HG03521 (cell line): Measurements from ENCODE around the gene NRP2.

Experiments used
- ATAC-seq: cut with Tn5 transposase; IDR thresholded peaks from one replicate; pipeline ENCODE4 v1.9.1; 2021; ENCODE audit warnings: mild to moderate bottlenecking, moderate library complexity; ENCODE audit not compliant: unreplicated experiment

Gene NRP2

GRCh38 chr2:205686056-205686782 is 3.9 kb downstream of the NRP2 start:
- no peak for ATAC-seq

DNA sequence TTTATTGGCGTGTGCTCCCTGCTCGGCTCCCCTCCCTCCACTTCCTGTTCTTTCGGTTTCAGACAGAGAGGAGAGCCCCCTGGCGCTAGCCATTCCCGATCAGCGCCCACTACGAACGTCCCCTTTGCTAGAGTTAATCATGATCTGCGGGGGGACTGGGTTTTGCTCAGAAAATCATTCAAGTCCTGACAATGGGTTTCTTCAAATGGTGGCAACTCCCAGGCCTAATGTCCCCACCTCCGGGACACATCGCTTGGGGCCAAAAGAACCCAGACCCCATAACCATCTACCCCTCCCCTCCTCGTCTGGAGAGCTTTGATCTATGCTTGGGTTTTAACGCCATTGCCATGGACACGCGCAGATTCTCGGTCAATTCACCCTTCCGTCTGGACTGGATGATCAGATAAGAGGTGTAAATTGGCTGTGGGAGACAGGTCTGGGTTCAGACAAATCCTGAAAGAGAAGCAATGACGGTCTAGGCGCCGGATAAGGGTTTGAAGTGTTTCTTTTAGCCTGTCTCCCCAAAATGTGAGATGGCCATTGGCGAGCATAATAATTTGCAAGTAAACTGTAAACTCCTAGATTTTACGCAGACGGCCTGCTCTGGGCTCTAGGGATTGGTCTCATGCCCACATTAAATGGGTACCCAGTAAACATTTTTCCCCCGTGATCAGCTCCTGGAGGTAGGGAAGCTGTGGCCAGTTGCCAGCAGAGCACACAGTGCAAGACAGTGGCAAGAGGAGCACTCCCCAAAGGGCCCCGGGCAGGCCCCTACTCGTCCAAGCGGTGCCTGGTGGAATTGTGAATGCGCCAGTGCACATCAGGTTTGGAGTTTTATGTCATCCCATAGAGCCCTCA is 4.7 kb downstream of the NRP2 start:
- no peak for ATAC-seq

DNA sequence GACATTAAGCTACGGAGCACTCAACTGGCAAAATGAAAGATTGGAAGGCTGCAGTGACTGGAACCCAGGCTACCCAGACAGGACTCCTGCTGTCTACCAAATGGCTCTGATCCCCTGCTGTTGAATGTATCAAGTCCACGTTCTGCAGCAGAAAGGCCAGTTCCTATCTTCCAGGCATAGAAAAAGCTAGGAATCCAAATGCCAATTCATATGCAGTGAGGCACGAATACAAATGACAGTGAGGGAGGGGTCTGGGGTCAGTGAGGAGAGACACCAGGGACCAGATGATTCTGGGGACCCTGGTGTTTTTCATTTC is 5.3 kb downstream of the NRP2 start:
- no peak for ATAC-seq

- ATAC-seq = no peak
Observed at GRCh38 chr2:205688417-205689200, 6.3 kb downstream of the NRP2 start.

GRCh38 chr2:205689820-205690219 is 7.5 kb downstream of the NRP2 start:
- ATAC-seq = no peak

- ATAC-seq = no peak
Observed at GRCh38 chr2:205692104-205692503, 9.8 kb downstream of the NRP2 start.

DNA sequence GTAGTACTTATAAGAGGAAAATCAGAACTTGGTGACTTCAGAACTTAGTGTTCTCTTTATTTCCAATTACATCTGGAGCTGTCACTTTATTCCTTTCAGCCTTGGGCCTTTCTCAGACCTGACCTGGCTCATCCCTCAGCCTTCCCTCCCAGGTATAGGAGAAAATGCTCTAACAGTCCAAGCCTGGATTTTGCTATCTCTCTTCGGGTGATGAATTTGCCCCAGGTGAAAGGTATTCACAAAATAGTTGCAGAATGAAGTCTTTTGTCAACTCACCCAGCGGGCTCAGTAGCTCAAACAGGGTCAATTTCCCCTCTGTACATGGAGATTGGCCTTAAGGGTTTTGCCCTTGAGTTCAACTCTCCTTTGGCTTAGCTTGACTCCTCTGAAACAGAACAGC is 12.0 kb downstream of the NRP2 start:
- no peak for ATAC-seq

- ATAC-seq = no peak
Observed at GRCh38 chr2:205695460-205695991, 13.2 kb downstream of the NRP2 start.

GRCh38 chr2:205696331-205696926 is 14.1 kb downstream of the NRP2 start:
- no peak for ATAC-seq

DNA sequence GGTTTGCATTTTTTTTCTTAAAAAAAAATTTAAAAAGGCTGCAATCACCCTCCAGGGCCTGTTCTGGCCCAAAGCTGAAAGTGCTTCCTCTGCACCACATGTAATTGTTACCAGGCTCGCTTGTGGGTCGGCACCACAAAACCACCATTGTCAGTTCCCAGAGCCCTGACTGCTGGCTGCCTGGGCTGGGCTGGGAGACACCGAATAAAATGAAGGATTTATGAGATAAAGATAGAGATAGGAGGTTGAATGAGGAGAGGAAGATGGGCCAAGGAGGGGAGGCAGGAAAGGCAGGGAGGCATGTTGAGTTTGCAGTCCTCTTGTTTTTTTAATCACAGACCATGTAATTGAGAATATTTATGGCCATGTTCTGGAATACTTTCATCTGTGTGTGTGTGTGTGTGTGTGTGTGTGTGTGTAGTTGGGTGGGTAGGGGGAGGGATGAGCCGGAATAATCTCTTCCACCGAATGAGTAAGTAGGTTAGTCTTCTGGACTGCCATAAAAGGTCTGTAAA is 14.7 kb downstream of the NRP2 start:
- no peak for ATAC-seq

DNA sequence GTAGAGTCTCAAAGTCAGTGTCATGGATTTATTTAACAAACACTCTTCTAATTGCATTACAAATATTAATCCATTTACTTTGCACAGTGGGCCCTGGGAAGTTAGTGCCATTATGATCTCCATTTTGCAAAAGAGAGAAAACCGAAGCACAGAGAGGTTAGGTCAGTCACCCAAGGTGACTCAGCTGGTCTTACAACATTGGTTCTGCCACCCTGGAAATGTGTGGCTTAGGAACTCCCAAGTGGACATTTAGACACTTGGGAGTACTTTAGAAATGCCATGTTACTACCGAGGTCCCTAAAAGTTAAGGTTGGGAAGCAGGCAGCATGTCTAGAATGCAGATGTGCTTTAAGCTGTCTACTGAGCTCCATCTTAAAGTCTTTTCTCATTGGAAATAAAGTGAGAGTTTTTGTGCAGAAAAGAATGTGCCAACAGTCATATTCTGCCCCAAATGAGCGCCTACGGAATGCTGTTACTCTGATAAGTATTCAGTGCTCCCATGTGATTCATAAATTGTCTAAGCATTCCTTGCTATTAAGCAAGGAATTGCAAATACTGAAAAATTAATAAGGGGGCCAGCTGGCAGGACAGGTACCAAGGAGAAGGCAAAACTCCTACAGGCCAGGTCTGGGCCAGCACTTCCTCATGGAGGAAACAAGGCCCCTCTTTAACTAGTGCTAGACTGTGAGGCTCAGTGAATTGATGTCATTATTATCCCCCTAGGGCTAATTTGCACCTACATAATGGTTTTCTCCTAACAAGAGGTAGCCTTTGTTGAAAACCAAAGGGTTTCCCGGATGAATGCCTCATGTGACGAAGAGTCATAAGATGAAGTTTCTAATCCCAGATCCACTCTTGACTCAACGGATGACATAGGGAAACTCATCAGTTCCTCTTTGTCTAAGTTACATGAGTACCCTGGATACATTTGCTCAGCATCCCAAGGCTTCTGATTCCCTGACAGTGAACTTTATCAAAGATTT is 16.3 kb downstream of the NRP2 start:
- no peak for ATAC-seq

GRCh38 chr2:205699515-205700289 is 17.4 kb downstream of the NRP2 start:
- ATAC-seq = no peak

GRCh38 chr2:205700331-205701132 is 18.2 kb downstream of the NRP2 start:
- ATAC-seq = peak; percentile 58

DNA sequence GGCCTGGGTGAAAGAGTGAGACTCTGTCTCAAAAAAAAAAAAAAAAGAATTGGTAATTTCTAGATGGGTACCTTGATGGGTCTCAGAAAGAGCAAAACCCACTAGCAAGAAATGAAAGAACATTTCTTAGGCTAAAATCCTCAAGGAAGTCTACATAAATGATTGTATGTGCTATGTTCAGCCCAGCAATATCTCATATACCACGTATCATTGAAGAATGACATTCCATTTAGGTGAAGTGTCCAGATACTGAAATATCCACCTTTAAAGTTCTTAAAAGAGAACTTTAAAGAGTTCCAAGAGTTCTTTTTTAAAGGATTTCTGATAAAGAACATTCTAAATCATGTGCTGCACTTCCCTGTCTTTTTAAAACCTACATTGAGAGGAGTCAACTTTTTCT is 19.2 kb downstream of the NRP2 start:
- ATAC-seq = no peak

DNA sequence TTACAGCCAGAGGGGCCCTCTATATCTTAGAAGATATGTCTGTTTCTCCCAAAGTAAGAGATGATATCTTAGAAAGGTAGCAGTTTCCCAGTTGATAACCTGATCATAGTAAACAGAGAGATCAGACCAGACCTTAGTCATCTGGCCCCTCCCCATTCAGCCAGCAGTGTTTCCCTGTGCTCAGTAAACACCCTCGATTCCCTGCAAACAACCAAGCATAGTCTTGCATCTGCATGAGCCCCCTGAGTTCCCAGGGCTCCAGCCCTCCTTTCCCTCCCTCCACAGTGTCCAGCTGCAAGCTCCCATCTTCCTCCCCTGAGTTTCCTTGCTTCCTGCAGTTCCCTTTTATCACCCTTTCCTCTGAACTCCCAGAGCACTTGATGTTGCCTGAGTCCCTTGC is 20.3 kb downstream of the NRP2 start:
- no peak for ATAC-seq

DNA sequence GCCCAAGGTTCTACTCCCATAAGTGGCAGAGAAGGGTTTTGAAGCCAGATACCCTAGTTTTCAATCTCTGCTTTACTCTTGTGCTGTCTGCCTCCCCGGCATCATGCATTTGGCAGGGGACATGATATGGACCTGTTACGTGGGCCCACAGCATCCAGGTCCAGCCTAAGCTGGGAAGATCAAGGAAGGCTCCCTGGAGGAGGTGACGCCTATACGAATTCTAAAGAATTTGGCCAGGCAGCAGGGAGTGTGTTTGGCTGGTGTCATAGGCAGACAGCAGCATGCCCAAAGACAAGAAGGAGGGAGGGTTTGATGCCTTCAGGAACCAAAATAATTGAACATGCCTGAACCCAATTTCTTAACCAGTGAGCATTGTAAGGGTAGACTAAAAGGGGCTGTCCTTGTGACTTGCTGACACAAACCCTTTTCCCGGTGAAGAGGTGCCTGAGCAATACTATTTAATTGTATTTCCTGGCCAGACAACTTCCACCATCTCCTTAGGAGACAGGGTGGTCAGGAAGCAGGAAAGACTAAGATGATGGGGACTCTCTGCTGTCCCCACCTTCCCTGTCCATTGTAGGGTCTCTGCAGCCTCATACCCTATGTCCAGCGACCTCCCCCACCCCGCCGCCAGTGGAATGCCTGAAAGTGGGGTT is 21.3 kb downstream of the NRP2 start:
- ATAC-seq = no peak

- ATAC-seq = no peak
Observed at GRCh38 chr2:205704127-205704741, 21.9 kb downstream of the NRP2 start.
